Measurements from ENCODE around the gene THAP3. TPM values are rescaled to one million over a fixed set of nuclear protein-coding genes. Genes with fewer than 3 reads are reported as not detected.

Gene THAP3
- polyA plus RNA-seq, 1 donor from 2014 or later = 51.5 TPM

GRCh38 chr1:6587261-6588005 lies 37.2 kb upstream of the THAP3 start:
- no peaks in the 10 kb centered on the region for H3K9me3 ChIP-seq (ENCODE audit: low read length)
- H3K27me3 ChIP-seq (ENCODE audit: insufficient read depth, low read depth, low read length) = no peaks in the 10 kb centered on the region
- H3K36me3 ChIP-seq (ENCODE audit: insufficient read depth, low read length) = no peaks in the 10 kb centered on the region
- H3K4me2 ChIP-seq (ENCODE audit: low read length) = no peak overlapping the region
- TF ChIP-seq RAD21 (conservative IDR thresholded peaks at IDR 0.05) (no peak), POLR2AphosphoS5 (IDR thresholded peaks at IDR 0.05) (no peak), TAF1 (IDR thresholded peaks at IDR 0.05; ENCODE audit: low read depth) (no peak), CTCF (IDR thresholded peaks at IDR 0.05; ENCODE audit: poor library complexity, severe bottlenecking) (no peak), EP300 (conservative IDR thresholded peaks at IDR 0.05; ENCODE audit: poor library complexity, severe bottlenecking) (no peak), REST (IDR thresholded peaks at IDR 0.05; ENCODE audit: borderline replicate concordance) (no peak), SMC3 (conservative IDR thresholded peaks at IDR 0.05; ENCODE audit: poor library complexity) (no peak), EZH2 (IDR thresholded peaks at IDR 0.05; ENCODE audit: borderline replicate concordance, insufficient read depth, low read length, poor library complexity, severe bottlenecking) (no peak), MXI1 (conservative IDR thresholded peaks at IDR 0.05; ENCODE audit: poor library complexity, severe bottlenecking) (no peak)
- H3K9ac ChIP-seq (ENCODE audit: low read length) = no peak overlapping the region
- no peaks in the 10 kb centered on the region for H3F3A ChIP-seq (ENCODE audit: insufficient read depth, low read length, poor library complexity, severe bottlenecking)
- H3K4me3 ChIP-seq (ENCODE audit: low read length) = no peak overlapping the region
- no peaks in the 10 kb centered on the region for H4K20me1 ChIP-seq (ENCODE audit: insufficient read depth)
- H3K9me2 ChIP-seq (ENCODE audit: insufficient read depth, low read length) = no peaks in the 10 kb centered on the region
- H2AFZ ChIP-seq (ENCODE audit: low read depth, low read length) = no peak overlapping the region
- H3K27ac ChIP-seq (ENCODE audit: low read length) = no peak overlapping the region
- H3K79me2 ChIP-seq (replicated peaks; ENCODE audit: insufficient read depth, low read length) = no peaks in the 10 kb centered on the region

GRCh38 chr1:6588128-6588892 lies 36.4 kb upstream of the THAP3 start:
- Histone ChIP-seq H3K36me3 (ENCODE audit: insufficient read depth, low read length) (no peaks in the 10 kb centered on the region), H3K27me3 (ENCODE audit: insufficient read depth, low read depth, low read length) (no peaks in the 10 kb centered on the region), H2AFZ (ENCODE audit: low read depth, low read length) (no peak overlapping the region), H3K9me3 (ENCODE audit: low read length) (no peaks in the 10 kb centered on the region), H3K4me3 (ENCODE audit: low read length) (no peak overlapping the region), H3K4me2 (ENCODE audit: low read length) (no peak overlapping the region), H3K79me2 (replicated peaks; ENCODE audit: insufficient read depth, low read length) (no peaks in the 10 kb centered on the region), H3K27ac (ENCODE audit: low read length) (no peak overlapping the region), H3F3A (ENCODE audit: insufficient read depth, low read length, poor library complexity, severe bottlenecking) (no peaks in the 10 kb centered on the region), H3K9me2 (ENCODE audit: insufficient read depth, low read length) (no peaks in the 10 kb centered on the region), H4K20me1 (ENCODE audit: insufficient read depth) (no peaks in the 10 kb centered on the region), H3K9ac (ENCODE audit: low read length) (no peak overlapping the region)
- TF ChIP-seq EP300 (conservative IDR thresholded peaks at IDR 0.05; ENCODE audit: poor library complexity, severe bottlenecking) (no peak), TAF1 (IDR thresholded peaks at IDR 0.05; ENCODE audit: low read depth) (no peak), SMC3 (conservative IDR thresholded peaks at IDR 0.05; ENCODE audit: poor library complexity) (no peak), POLR2AphosphoS5 (IDR thresholded peaks at IDR 0.05) (no peak), EZH2 (IDR thresholded peaks at IDR 0.05; ENCODE audit: borderline replicate concordance, insufficient read depth, low read length, poor library complexity, severe bottlenecking) (no peak), REST (IDR thresholded peaks at IDR 0.05; ENCODE audit: borderline replicate concordance) (no peak), CTCF (IDR thresholded peaks at IDR 0.05; ENCODE audit: poor library complexity, severe bottlenecking) (no peak), RAD21 (conservative IDR thresholded peaks at IDR 0.05) (no peak), MXI1 (conservative IDR thresholded peaks at IDR 0.05; ENCODE audit: poor library complexity, severe bottlenecking) (no peak)
